ENCODE data around the gene EPS8L2. TPM values are rescaled to one million over a fixed set of nuclear protein-coding genes. Genes with fewer than 3 reads are reported as not detected.

The EPS8L2 gene
- total RNA-seq, 1 experiment from 2014 or later = 1.8 TPM

DNA sequence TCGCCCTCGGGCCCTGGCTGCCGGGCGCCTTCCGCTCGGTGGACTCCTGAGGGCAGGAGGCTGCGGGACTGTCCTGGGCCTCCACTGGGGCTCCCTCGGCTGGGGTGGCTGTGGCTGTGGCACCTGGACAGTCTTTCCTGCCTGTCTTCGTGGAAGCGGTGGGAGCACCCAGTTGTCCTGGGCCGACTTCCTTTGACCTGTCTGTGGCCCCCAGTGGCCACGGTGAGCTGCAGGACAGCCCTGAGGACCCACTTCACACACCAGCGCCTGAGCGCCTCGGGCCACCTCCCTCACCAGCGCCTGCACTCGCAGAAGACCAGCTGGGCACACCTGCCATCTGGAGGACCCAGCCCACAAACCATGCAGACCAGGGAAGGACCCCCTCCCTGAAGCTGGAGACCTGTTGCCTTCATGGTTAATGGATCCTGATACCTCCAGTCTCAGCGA, 1.8 kb upstream of the EPS8L2 start:
- no peak for DNase-seq (ENCODE audit: low read depth)

DNA sequence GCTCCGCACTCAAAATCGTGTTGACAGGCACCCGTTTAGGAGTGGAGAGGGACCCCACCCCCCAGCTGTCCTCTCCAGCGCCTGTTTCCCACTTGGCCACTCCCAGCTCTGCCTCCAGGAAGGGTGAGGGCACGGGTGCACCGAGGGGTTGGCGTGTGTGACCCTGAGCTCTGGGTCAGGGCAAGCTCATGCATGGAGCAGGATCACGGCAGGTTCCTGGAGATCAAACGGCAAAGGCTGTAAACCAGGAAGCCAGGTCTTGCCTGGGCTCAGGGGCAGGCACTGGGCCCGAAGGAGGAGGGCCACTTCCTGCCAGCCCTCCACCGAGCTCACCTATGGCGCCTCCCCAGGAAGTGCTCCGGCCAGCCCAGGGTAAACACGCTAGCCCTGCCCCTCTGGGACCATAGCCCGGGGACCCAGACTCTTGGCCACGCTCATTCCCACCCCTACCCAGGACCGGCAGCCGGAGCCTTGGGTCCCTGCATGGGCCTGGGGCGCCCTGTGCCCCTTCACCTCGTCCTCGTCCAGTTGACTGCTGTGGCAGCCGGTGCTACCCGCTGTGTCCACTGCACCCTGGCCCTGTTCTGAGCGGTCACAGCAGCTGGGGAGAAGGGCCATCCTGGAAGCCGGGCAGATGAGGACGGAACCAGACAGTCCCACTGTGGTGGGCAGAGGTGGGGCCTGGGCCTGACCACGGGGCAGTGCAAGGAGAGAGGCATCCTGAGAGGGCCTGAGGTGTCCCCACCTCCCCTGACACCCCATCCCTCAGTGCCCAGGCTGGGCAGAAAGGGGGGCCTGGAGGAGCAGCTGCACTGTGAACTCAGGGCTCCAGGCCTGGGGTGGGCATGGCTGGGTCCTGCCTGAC, 1.0 kb upstream of the EPS8L2 start:
- DNase-seq (ENCODE audit: low read depth) = no peak

DNA sequence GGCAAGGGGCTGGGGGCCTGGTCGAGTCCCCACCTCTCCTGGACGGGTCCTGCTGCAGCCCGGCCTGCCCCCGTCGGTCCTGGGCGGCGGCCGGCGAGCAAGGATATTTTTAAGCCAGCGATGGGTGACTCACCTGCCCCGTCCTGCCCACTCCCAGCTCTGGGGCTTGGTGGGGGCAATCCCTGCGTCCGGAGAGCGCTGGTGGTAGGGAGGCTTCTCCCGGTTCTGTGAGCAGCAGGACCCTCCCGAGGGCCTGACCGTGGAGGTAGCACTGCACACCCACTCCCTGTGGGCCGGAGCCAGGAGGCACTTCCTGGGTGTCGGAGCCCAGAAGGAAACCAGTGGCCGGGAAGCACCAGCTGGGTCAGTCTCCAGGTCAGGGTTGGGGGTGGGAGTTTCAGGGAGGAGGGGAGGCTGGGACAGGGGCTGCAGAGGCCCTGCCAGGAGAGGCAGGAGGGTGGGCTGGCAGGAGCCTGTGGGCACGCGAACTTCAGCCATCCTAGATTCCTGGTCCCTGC, 467 bp downstream of the EPS8L2 start:
- peak; percentile 60 for DNase-seq (ENCODE audit: low read depth)

- no peak for DNase-seq (ENCODE audit: low read depth)
Observed at GRCh38 chr11:706957-707816, 1.2 kb downstream of the EPS8L2 start.

DNA sequence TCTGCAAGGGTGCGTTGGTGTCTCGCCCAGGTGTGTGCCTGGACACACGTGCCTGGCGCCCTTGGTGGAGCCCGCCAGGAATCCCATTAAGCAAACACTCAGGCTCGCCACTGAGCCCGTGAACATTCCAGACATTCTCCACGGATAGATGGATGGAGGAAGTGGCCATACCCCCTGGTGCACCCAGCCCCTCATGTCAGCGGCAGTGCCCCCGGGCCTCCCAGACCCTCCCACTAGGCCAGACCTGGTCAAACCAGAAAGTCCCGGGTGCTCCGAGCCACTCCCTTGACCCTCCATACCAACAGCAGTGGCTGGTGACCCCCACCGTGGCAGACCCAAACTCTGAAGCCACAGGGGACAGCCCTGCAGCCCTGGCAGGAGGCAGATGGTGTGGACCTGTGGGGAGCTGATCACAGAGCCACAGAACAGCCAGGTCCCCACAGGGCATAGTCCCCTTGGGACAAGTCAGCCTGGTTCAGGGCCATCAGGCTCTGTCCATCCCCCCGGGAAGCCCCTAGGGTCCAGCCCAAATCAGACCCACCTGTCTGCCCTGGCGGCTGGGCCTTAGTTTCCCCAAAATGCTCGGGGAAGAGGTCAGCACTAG, 1.9 kb downstream of the EPS8L2 start:
- DNase-seq (ENCODE audit: low read depth) = no peak

GRCh38 chr11:708511-708910, 2.5 kb downstream of the EPS8L2 start:
- no peak for DNase-seq (ENCODE audit: low read depth)

- DNase-seq (ENCODE audit: low read depth) = no peak
Observed at GRCh38 chr11:709109-709997, 3.3 kb downstream of the EPS8L2 start.

DNA sequence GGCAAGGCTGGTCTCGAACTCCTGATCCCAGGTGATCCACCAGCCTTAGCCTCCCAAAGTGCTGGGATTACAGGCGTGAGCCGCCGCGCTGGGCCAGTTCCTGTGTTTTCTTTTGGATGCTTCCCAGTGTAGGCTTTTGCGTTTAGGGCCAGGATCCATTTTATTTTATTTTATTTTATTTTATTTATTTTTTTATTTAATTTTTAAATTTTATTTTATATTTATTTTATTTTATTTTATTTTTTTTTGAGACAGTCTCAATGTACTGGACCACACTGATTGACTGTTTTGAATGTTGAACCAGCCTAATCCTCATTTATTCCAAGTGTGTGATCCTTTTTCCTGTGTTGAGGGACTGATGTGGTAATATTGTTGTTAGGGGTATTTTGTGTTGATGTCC, 8.4 kb downstream of the EPS8L2 start:
- DNase-seq (ENCODE audit: low read depth) = no peak

DNA sequence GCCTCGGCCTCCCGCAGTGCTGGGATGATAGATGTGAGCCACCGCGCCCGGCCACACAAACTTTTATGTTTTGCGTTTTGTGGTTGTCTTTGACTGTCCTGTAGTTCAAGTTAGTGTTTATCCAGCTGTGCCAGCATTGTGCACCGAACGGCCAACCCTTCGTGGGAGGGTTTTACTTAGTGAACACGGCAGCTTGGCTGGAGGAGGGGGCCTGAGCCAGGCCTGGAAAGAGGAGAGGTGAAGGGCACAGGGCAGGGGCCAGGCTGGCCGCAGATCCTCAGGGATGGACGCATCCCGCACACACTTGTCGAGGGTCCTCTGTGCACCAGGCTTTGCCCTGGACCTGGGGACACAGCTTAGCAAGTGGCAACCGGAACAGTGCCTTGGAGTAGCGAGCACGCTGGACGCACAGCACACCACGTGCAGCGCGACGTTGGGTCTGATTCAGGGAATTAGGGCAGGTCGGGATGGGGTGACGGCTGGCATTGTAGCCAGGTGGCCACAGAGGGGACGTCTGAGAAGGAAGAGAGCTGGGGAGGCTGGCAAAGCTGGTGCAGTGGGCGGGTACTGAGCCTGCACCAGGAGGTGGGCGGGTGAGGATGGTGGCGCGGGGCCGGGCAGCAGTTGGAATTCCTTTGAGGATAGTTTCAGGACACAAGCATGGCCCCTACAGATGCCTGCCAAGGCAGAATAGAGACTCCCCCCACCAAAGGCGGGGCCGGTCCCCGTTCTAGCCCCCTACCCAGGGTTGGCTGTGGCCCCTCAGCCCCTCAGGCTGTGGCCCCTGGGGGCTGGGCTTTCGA, 13.4 kb downstream of the EPS8L2 start:
- no peak for DNase-seq (ENCODE audit: low read depth)

DNA sequence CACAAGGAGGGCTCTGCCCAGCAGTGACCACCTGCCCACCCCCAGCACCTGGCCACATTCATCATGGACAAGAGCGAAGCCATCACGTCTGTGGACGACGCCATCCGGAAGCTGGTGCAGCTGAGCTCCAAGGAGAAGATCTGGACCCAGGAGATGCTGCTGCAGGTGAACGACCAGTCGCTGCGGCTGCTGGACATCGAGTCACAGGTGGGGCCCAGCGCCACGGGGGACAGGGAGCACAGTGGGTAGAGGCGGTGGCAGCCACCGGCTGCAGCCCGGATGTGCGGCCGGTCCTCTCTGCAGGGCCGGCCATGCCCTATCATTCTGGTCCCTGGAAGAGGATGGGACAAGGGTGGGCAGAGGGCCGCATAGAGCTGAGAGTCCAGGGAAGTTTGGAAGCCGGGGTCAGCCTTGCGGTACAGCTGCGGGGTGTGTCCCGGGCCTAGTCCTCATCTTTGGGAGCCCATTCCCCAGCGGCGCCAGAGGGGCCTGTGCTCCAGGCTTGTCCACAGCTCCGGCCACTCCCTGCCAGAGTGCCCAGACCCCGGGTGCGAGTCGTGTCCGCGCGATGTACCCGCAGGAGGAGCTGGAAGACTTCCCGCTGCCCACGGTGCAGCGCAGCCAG, 14.1 kb downstream of the EPS8L2 start:
- DNase-seq (ENCODE audit: low read depth) = no peak

- DNase-seq (ENCODE audit: low read depth) = peak; percentile 52
Observed at GRCh38 chr11:720642-721246, 14.7 kb downstream of the EPS8L2 start.

GRCh38 chr11:721247-721740, 15.3 kb downstream of the EPS8L2 start:
- no peak for DNase-seq (ENCODE audit: low read depth)

DNA sequence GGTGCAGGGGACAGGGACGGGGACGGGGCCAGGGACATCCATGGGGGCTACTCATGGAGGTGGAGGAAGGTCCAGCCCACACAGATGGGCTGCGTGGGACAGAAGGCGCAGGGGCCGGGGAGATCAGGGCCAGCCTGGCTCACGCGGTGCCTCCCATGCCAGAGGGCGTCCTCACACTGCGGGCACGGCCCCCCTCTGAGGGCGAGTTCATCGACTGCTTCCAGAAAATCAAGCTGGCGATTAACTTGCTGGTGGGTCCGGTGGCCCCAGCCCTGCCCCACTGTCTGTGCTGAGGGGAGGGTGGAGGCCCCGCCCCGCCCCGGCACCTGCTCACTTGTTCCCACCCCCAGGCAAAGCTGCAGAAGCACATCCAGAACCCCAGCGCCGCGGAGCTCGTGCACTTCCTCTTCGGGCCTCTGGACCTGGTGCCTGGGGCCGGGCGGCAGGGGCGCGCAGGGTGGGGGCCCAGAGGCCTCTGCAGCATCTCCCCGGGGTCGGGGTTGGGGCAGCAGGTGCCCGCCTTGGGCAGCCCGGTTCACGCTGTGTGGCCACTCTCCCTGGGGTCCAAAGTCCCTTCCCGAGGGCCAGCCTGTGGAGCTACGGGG, 15.8 kb downstream of the EPS8L2 start:
- DNase-seq (ENCODE audit: low read depth) = no peak

DNA sequence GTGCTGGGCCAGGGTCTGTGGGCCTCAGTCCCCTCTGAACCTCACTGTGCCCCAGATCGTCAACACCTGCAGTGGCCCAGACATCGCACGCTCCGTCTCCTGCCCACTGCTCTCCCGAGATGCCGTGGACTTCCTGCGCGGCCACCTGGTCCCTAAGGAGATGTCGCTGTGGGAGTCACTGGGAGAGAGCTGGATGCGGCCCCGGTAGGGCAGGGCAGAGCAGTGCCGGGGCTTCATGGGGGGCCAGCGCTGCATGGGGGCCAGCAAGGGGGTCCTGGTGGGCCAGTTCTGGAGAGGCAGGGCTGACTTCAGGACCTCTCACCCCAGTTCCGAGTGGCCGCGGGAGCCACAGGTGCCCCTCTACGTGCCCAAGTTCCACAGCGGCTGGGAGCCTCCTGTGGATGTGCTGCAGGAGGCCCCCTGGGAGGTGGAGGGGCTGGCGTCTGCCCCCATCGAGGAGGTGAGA, 16.3 kb downstream of the EPS8L2 start:
- DNase-seq (ENCODE audit: low read depth) = no peak

GRCh38 chr11:723120-723883, 17.3 kb downstream of the EPS8L2 start:
- DNase-seq (ENCODE audit: low read depth) = peak; percentile 65

GRCh38 chr11:724049-724777, 18.2 kb downstream of the EPS8L2 start:
- no peak for DNase-seq (ENCODE audit: low read depth)

- no peak for DNase-seq (ENCODE audit: low read depth)
Observed at GRCh38 chr11:724778-725386, 18.9 kb downstream of the EPS8L2 start.
